HG03565 (cell line): Measurements from ENCODE around the gene ZBTB7C.

Source experiments
- ATAC-seq: cut with Tn5 transposase; IDR thresholded peaks from one replicate; pipeline ENCODE4 v1.9.1; 2021; ENCODE audit warnings: mild to moderate bottlenecking, moderate library complexity; ENCODE audit not compliant: unreplicated experiment

The ZBTB7C gene

DNA sequence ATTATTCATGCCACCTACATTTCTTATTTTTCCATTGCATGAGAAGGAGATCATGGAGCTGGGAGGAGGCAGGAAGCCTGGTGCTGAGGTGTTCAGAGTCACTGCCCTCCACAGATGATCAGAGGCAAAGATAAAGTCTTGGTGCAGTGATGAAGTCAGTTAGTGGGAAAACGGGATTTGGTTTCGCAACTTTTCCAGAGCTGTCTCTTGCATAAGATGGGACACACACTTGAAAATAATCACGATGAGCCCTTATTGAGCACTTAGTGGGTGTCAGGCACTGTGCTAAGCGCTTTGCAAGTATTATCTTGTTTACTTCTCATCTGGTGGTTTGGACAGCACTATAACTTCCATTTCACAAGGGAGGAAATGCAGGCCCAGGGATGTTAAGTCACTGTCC lies 256.6 kb downstream of the ZBTB7C start:
- ATAC-seq: no peak

DNA sequence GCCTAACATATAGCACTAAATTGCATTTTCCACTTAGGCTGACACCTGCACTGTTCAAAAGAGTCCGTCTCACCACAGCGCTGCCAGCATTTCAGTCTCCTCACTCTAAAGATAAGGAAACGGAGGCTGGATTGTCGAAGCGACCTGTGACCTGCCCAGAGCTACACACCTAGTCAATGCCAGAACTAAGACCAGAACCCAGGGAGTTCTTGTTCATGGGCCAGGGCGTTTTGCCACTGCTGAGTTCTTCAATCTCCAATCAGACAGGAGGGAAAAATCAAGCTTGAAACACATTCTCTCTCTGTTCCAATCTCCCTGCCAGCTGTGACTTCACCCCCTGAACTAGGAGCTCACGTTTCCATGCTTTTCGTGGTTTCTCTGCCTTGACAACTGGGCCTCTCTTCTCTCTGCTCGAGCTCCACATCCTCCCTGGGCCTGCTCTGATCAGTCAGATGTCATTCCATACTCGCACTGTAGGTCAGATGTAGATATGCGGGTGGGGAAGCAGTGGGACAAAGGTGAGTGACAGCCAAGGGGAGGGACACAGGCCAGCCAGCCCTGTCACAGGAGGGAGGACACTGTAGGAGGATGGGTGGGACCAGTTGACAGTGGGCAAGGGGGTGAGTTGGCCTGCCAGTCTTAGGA lies 257.6 kb downstream of the ZBTB7C start:
- ATAC-seq: no peak

DNA sequence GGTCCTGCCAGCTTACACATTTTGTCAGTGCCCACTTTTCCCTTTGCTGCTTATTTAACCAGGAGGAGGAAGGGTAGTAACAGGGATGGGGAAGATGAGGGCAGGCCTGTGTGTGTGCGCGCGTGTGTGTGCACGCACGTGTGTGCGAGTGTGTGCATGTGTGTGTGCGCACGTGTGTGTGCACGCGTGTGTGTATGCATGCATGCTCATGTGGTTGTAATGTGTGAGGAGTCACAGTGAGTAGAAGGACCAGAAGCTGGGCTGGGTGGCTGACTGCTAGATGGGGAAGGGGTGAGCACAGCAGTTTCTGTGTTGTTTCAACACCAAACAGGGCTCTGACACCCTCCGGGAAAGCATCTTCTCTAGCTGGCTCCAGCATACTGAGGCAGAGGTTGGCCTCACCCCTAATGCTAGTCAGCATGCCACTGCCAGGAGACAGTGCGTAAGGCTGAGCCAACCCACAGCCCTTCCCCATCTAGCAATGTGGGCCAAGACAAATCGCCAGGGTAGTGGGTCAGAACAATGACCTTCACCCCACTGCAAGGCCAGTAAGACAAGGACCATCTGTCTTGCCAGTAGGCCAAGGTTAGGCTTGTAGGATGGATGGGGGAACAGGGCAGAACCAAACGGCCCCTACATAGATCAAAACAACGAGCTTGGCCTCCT lies 260.0 kb downstream of the ZBTB7C start:
- ATAC-seq: no peak

DNA sequence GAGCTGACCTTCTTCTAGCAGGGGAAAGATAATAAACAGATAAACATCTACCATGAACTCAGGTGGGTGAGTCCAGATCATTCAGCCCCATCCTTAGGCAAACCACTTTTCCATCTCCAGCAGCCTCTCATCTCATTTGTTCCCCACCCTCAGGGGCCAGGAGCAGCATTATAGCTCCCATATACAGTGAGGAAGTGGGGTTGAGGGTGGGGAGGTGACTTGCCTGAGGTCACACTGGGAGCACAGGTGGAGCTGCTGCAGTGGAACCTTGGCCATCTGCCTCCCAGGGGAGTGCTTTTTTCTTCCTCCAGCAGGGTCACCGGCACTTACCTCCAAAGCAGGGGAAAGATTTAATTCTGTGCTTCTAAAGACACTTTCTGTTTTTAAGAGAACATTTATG lies 266.2 kb downstream of the ZBTB7C start:
- ATAC-seq: no peak

DNA sequence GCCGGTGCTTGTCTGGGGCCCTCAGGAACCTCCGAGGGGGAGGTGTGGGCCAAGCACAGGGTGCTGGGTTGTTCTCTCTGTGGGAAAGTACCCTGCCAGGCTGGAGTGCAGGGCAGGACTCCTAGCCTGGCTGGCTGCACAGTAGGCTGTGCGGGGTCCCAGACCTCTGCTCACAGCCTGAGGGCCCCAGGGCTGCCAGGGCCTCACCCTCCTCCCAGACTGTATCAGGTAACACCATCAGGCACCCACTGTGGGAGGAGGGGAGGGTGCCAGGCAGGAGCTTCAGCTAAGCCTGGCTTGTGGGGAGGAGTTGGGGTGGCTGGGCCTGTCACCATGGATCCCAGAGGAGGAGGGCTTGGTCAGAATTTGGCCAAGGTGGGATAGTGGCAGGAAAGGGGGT lies 266.8 kb downstream of the ZBTB7C start:
- no peak for ATAC-seq

DNA sequence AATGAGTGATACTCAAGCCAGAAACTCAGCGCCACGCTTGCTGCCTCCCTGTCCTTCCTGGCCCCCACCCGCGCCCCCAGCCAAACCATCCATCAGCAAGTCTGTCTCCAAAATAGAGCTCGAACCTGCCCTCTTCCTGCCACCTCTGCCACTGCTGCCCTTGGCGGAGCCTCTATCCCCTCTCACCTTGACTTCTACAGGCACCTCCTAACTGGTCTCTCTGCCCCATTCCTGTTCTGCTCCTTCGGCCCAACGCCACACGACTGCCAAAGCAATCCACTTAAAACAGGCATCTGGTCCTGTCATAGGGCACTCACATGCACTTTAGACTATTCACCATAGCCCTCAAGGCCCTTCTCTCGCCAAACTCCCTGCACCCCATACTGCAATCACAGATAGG lies 268.5 kb downstream of the ZBTB7C start:
- no peak for ATAC-seq

DNA sequence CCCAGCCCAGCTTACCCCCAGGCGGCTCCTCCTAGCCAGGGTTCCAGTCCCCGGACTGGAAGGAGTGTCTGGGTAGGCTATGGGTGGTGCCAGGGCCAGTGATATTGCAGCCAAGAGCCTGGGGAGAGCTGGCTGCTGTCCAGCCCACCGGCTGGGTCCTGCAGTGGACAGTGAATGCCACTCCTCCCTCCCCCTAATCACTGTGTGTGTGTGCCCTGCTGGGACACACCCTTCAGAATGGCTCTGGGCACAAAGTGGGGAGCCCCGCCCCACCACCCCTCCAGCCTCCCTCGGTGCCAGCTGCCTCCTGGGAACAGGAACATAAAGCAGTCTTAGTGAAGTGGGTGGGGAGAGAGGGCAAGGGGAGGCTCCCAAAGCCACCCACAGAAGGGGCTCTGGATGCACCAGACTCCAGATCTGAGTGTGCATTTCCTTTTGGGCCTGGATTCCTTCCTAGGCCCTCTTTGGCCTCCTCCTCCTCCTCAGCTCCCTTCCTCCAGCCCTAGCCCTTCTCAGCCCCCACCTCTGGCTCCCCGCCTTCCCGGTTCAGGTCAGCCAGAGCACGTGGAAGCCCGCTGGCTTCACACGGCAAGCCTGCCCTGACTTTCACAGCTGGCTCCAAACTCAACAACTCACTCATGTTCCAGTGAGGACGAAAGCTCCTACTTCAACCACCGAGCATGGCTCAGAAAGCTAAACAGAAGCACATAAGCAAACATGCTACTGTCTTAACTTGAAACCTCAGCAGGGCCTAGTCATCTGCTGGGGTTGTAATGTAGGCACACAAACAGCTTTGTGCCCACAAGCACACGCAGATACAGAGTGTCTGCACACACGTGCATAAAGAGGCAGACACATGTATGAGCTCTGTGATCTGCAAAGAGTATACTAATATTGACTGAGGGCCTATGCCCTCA lies 269.5 kb downstream of the ZBTB7C start:
- ATAC-seq: no peak

DNA sequence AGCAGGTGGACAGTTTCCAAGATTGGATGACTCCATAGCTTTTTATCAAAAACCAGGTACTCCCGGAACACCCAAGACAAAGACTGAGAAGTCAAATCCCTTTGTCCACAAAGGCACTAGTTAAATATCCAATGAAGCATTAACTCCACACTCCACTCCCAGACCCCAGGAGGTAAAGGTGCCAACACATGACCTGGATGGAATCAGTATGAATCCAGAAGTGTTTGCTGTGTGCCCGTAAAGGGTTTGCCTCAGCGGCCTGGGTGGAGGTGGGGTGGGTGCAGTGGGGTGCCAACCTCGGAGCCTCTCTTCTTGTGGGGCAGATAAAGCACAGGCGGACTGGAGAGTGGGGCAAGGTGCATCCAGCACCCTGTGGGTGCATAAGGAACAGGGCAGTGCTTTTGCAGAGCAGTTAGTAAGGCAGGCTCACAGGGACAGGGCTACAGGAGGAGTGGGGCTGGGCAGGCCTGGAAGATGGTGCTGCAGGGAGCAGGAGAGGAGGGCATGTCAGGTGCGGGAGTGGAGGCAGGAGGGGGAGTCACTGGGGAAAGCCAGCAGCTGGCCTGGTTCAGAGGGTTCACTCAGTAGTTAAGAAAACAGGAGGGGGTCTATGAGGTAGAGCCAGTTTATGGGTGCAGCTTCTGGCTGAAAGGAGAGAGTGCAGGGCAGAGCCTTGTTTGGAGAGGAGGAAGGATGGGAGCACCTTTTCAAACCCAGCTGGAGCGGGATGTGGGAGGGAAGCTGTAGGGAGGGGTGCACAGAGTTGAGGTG lies 270.3 kb downstream of the ZBTB7C start:
- ATAC-seq: no peak

DNA sequence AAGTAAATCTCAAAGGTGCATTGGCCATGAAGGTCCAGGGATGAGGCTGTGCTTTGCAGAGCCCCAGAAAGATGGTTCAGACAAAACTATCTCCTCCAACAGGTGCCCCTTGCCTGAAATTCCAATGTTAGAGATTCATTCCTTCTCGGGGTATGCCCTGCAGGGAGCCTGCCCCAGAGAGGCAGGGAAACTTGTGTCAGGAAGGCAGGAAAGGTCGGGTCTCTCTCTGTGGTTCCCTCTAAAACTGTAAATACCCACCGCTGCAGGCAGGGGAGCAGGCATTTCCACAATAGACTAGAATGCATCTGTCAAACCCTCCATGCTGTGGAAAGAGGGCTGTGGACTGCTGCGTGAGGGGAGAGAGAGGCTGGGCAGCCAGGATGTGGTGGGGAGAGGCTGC lies 271.0 kb downstream of the ZBTB7C start:
- no peak for ATAC-seq

DNA sequence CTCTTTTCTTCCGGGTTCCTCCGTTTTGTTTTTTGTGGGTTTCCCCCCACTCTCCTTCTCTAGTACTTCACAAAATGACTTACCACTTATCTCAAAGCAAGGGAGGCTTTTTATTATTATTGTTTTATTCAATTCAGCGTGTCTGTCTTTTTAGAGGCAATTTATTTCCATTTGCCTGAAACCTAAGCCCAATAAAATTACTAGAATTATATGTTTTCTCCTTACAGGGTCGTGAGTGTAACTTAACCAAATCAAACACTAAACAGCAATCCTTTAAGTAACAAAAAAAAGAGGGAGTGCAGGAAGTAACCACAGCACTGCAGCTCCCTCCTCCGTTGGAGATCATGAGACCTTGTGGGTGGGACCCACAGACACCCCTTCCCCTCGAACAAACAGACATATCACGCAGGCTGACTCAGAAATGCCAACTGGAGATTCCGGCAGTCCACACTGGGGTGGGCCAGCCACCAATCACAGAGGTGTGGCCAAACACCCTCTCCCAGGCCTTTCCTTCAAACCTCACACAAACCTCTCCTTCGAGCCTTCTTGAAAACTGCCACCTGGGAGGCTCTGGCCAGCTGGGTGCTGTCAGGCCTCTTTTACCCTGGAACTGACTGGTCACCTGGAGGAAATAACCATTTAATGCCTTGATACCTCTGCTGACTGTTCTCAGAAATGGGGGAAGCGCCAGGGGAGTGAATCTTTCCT lies 271.7 kb downstream of the ZBTB7C start:
- no peak for ATAC-seq

DNA sequence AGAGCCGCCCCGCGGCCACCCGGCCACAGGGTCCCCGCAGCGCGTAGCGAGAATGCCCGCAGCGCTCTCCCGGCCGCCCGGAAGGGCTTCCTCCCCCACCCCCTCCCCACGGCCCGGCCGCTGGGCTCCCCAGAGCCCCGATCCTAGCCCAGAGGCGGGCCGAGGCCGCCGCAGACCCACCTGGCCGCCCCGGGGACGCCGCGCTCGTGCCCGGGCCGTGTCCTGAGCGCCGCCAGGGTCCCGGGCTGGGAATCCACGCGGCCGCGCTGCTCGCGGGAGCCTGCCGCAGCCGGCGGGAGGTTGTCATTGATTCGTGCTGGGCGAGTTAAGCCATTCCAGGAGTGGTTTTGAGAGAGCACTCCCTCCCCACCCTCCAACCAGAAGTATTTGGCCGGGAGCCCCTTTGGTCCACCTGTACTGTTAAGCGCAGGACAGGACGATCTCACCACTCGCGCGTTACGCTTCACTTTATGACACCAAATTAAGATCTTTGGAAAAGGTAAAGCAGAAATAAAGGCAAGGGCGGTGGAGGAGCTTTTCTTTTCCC lies 272.3 kb downstream of the ZBTB7C start:
- no peak for ATAC-seq

DNA sequence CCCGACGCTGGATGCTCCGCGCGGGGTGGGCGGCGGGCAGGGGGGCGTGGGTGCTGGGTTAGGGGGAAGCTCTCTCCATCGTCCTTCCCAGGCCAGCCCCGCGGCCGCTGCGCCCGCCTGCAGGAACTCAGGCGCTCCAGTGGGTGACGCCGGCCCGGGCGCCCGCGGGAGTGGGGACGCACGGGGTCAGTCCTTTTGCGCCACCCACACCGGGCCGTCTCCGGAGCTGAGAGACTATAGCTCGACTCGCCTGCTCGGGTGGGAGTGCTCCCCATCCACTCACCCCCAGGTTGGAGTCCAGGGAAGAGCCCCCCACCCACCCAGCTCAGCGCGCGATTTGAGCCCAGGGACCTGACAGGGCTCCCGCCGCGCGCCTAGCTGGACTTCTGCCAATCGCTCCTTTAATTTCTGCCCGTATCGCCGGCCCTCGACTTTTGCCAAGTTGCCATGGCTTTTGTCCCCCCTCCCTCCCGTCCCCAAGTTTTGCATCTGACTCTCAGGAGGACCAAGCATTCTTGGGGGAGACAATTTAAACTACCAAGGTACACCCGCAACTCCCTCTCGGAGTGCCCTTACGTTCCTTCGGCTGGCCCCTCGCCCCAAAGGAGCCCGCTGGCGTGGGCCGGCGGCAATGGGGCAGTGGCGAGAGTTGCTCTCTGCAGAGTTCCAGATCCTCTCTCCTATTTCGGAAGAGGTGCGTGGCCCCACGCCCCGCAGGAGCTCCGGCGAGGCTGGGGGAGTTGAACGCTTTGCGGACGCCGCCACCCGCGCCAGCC lies 272.9 kb downstream of the ZBTB7C start:
- ATAC-seq: no peak

DNA sequence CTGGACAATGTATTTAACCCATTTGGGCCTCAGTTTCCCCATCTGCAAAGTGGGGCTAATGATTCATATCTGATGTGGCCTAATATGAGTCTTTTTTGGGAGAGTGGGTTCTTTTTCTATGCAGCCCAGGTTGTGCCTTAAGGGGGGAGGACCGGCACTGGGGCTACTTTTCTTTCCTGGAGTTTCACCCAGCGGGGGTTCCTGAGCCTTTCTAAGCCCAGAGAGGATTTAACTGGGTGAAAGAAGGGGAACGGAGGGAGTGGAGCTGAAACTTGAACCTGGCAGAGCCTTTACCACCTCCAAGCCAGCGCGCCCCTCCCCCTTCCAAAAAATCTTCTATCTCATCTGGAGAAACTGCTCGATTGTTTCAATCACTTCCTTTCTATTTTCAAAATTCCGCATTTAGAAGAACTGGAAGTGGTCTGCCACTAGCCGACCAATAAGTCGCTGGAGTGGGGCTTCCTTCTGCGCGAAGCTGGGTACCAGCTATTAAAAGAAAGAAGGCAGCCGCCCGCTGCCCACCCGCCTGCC lies 273.7 kb downstream of the ZBTB7C start:
- no peak for ATAC-seq

DNA sequence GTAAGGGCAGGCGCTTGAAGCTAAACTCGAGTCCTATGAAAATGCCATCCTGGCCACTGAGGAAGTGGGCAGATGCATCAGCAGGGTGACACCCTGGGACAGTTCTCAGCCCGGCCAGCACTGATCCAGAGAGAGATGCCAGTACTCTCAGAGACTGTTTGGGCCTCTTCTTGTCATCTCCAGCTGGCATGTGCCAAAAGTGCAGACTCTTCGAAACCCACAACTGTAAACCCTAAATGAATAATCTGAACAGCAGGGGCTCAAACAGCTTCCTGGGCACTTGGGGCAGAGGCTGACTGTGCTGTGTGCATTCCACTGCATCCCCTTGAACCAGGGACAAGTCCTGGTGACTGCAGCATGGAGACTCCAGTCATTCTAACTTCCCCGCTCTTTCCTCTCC lies 274.6 kb downstream of the ZBTB7C start:
- no peak for ATAC-seq

DNA sequence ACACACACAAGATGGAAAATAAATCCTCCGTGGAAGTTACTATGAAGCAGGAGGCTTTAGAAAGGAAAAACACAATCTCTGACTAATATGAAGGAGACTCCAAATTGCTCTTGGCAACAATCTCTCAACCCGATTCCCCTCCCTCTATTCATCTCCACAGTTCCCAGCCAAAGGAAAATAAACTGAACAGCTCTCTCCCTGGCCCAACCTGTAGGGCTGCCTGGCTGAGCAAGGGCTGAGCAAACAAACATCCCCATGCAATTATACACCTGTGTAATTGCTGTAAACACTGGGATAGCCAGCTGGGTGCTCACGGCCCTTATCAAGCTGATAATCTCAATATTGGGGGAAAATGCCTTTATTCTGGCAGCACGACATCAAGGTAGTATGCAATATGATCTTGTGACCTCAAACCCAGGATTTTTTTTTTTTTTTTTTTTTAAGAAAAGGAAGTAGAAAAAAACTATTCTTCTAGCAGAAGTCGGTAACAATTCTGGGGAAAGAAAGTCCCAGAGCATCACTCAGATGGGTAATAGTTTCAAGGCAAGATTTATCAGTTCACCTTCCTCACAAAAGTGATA lies 275.4 kb downstream of the ZBTB7C start:
- no peak for ATAC-seq

DNA sequence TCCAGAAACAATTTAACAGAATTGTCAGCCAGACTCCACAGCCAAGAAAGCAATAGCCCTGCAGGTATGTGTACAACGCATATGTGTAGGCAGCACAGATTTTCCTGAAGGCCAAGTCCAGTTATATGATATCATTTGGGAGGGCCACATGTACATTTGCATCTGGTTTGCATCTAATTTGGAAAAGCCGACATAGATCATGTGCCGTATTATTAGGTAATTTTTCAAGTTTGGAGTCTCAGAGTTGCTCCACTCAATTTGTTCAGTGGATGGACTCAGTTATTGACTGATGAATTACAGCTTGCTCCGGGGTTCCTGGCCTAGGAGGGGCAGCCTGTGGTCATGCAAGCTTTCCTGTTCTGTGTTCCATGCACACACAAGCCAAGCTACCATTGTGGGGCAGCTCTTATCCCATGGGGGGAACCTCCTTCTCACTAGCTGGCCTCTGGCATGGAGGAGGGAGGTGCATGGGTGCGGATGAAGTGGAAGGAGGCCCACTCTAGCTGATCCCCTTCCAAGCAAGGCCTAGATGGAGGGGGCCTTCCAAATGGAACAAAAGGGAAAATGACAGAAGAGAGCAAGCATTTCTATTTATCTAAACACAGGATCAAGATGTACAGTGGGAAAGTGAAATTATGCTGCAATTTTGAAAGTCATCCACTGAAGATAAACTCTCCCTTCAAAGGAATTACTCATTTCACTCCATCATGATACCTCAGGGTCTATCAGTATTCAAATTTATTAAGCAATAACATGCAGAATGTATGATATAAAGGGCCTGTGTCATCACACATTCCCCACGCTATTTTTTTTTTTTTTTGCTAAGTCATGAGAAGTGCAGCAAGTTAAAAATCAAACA lies 276.2 kb downstream of the ZBTB7C start:
- ATAC-seq: no peak

DNA sequence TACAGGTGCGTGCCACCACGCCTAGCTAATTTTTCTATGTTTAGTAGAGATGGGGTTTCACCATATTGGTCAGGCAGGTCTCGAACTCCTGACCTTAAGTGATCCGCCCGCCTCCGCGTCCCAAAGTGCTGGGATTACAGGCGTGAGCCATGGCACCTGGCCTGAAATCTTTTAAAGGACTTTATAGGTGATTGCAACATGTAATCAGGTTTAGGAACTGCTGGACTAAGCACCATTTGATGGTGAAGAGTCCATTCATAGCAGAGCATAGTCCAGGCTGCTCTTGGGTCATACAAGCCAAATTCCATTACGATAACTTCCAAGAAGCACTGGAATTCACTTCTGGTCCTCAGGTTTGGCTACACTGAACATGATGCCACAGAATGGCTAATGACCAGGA lies 278.1 kb downstream of the ZBTB7C start:
- ATAC-seq: no peak

DNA sequence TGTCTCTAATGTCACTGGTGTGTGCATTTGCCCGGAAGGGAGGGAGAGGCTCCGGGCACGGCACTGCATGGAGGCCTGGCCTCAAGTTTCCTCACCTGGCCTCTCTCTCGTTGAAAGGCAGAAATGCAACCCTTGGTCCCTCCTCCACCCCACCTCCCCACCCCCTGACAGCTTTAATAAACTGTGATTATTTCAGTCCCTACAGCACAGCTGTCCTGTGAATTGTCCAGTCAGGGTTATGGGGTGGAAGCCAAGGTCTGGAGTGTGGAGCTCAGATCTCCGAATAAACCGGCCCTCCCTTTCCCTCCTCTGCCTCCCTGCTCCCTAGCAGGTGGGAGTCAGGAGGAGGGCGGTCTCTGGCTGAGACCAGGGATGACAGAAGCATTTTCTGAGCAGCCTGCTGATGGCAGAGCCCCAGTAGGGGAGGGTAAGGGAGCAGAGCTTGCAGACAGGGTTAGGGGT lies 279.5 kb downstream of the ZBTB7C start:
- no peak for ATAC-seq
